C4-2B (cell line): ENCODE results near the gene CD37.

Experiments
- ZFX ChIP-seq: fragments of 450-650 bp; IDR thresholded peaks from 2 replicates; pipeline ENCODE4 v1.6.1; 2017
- TF ChIP-seq, protein P1 (sequence below): fragments of 450-650 bp; conservative IDR thresholded peaks from 2 replicates; pipeline ENCODE4 v1.5.1; 2017; ENCODE audit warnings: mild to moderate bottlenecking

DNA sequence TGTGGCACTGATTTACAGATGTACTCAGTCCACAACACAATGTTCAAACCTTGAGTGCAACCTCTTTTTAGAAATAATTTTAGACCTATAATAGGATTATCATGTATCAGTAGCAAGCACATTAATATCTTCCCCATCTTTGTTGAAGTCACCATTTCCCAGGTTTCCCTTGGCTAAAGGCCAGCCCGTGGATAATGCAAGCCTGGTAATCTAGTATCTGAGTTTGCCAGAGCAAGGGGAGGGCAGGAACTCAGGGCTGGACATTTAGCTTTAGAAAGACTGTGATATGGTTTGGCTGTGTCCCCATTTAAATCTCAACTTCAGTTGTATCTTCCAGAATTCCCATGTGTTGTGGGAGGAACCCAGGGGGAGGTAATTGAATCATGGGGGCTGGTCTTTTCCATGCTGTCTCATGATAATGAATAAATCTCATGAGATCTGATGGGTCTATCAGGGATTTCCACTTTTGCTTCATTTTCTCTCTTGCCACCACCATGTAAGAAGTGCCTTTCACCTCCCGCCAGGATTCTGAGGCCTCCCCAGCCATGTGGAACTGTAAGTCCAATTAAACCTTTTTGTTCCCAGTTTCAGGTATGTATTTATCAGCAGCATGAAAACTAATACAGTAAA lies 48.0 kb upstream of the CD37 start:
- TF ChIP-seq, protein P1, sequence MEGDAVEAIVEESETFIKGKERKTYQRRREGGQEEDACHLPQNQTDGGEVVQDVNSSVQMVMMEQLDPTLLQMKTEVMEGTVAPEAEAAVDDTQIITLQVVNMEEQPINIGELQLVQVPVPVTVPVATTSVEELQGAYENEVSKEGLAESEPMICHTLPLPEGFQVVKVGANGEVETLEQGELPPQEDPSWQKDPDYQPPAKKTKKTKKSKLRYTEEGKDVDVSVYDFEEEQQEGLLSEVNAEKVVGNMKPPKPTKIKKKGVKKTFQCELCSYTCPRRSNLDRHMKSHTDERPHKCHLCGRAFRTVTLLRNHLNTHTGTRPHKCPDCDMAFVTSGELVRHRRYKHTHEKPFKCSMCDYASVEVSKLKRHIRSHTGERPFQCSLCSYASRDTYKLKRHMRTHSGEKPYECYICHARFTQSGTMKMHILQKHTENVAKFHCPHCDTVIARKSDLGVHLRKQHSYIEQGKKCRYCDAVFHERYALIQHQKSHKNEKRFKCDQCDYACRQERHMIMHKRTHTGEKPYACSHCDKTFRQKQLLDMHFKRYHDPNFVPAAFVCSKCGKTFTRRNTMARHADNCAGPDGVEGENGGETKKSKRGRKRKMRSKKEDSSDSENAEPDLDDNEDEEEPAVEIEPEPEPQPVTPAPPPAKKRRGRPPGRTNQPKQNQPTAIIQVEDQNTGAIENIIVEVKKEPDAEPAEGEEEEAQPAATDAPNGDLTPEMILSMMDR: no peak
- no peak for TF ChIP-seq ZFX
